GM12878 (cell line): ENCODE data around the gene IFITM2.

Experiments
- BMI1 ChIP-seq: fragments of 450-650 bp; IDR thresholded peaks from 2 replicates; pipeline ENCODE4 v1.6.1; 2016; ENCODE audit warnings: mild to moderate bottlenecking, moderate library complexity, borderline replicate concordance
- CBX5 ChIP-seq: sonication (generic); IDR thresholded peaks from 2 replicates; pipeline ENCODE4 v1.6.1; 2016; ENCODE audit warnings: low read depth, moderate library complexity, mild to moderate bottlenecking, inconsistent platforms
- CHD2 ChIP-seq: IDR thresholded peaks from 2 replicates; pipeline ENCODE4 v1.6.1; 2011; ENCODE audit warnings: low read depth, low read length, improper control_type of control experiment, borderline replicate concordance
- JUNB ChIP-seq: IDR thresholded peaks from 2 replicates; pipeline ENCODE4 v1.6.1; 2016; ENCODE audit warnings: antibody characterized with exemption, mild to moderate bottlenecking
- MXI1 ChIP-seq: fragments of 150-350 bp; IDR thresholded peaks from 2 replicates; pipeline ENCODE4 v1.6.1; 2011; ENCODE audit warnings: low read depth, mild to moderate bottlenecking, inconsistent platforms, low read length, improper control_type of control experiment
- MYC ChIP-seq: IDR thresholded peaks from 2 replicates; pipeline ENCODE4 v1.6.1; 2011; ENCODE audit warnings: mild to moderate bottlenecking, low read length, moderate library complexity, inconsistent platforms; ENCODE audit not compliant: insufficient read depth, insufficient replicate concordance, insufficient read length, severe bottlenecking
- TAF1 ChIP-seq: IDR thresholded peaks from 2 replicates; pipeline ENCODE4 v1.6.1; 2011; ENCODE audit warnings: mild to moderate bottlenecking, low read depth, low read length, borderline replicate concordance
- ZNF217 ChIP-seq: fragments of 450-650 bp; IDR thresholded peaks from 2 replicates; pipeline ENCODE4 v1.6.1; 2017; ENCODE audit warnings: antibody characterized with exemption, mild to moderate bottlenecking

DNA sequence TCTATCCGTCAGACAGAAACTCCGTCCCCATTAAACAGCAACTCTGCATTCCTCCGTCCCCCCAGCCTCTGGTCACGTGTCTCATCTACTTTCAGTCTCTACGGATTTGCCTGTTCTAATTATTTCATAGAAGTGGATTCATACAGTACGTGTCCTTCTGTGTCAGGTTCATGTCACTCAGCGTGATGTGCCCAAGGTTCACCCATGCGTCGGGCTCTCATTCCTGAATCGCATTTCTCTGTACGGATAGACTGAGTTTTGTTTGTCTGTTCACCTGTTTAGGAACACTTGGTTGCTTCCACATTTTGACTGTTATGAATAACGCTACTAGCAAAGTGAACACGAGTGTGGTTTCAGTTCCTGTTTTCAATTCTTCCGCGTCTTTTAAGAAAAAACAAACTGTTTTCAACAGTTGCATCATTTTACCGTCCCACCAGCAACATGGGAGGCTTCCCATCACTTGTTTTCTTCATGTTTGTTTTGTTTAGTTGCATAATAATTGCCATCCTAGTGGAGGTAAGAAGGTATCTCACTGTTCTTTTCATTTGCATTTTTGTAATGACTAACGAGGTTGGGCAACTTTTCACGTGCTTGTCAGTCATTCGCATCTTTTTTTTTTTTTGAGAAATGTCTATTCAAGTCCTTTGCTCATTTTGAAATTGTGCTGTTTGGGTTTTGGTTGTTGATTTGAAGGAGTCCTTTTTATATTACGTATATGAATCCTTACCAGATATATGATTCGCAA, 38.3 kb upstream of the IFITM2 start:
- TF ChIP-seq BMI1 = peak; percentile 85
- TF ChIP-seq TAF1 = peak; percentile 57
- peak; percentile 15; the same call in 1 of the 2 replicates for TF ChIP-seq ZNF217
- TF ChIP-seq MXI1 = no peak
- TF ChIP-seq CHD2 = peak; percentile 81; the same call in 1 of the 2 replicates
- peak; percentile 97 for TF ChIP-seq JUNB
- peak; percentile 81; the same call in 1 of the 2 replicates for TF ChIP-seq CBX5
- TF ChIP-seq MYC = no peak
